ENCODE data around the gene FBXL15. TPM values are rescaled to one million over a fixed set of nuclear protein-coding genes. Genes with fewer than 3 reads are reported as not detected.
"Not testable (repeated sequence)": the region's sequence is repeated elsewhere in the genome, so short reads cannot be mapped to it uniquely, and the experiment has no call there.

FBXL15 gene
- polyA plus RNA-seq, 1 experiment, result 7.5 TPM

DNA sequence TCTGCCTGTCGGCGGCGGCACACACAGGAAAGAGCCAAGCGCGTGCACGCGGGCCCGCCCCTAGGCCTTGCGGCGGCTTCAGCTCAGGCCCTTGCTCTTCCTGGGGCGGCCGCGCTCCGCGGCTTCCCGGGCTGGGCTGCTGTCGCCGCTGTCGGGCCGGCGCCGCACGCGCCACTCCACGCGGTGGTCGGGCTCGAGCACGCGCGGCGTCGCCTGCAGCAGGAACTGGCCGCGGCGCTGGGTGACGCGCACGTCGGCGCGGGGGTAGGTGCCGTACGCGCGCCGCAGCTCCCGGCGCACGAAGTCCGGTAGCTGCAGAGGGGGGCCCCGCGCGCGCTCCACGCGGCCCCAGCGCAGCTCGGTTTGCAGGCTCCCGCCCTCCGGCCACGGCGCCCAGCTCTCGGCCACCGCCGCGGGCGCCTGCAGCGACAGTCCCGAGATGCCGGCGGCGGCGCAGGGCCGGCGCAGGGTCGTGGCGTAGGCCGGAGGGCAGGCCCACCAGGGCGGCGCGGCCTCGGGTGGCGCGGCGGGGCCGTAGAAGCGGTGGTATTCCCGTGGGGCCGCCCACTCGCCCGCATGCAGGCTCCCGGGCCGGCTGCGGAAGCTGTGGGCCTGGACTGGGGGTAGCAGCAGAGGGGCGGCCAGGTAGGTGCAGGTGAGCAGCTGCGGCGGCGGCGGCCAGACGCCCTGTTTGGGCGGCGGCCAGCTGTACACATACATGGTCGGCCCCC, 29.9 kb downstream of the FBXL15 start:
- TF ChIP-seq, protein P1, sequence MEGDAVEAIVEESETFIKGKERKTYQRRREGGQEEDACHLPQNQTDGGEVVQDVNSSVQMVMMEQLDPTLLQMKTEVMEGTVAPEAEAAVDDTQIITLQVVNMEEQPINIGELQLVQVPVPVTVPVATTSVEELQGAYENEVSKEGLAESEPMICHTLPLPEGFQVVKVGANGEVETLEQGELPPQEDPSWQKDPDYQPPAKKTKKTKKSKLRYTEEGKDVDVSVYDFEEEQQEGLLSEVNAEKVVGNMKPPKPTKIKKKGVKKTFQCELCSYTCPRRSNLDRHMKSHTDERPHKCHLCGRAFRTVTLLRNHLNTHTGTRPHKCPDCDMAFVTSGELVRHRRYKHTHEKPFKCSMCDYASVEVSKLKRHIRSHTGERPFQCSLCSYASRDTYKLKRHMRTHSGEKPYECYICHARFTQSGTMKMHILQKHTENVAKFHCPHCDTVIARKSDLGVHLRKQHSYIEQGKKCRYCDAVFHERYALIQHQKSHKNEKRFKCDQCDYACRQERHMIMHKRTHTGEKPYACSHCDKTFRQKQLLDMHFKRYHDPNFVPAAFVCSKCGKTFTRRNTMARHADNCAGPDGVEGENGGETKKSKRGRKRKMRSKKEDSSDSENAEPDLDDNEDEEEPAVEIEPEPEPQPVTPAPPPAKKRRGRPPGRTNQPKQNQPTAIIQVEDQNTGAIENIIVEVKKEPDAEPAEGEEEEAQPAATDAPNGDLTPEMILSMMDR (IDR thresholded peaks at IDR 0.05; ENCODE audit: insufficient read depth, low read depth, low read length), result no peak
- Histone ChIP-seq H3K27me3 (ENCODE audit: control insufficient read depth, insufficient read depth, low read length) (no peaks in the 10 kb centered on the region), H3K36me3 (ENCODE audit: control insufficient read depth, insufficient read depth, low read length) (no peaks in the 10 kb centered on the region), H3K4me3 (ENCODE audit: low read depth, low read length) (peak overlapping the region; percentile 72)
- CTCF ChIA-PET, result interaction anchor here (0.9 to 1.7 kb wide), 6 partner anchors 10 to 221 kb away, joined by 3 to 5 read pairs (median 3); partner anchors contain the start of gene FBXL15
- POLR2A ChIA-PET, result interaction anchor here (0.6 kb wide), 1 partner anchor 155 kb away, joined by 3 read pairs; no protein-coding TSS in a partner anchor
- no peak for DNase-seq (ENCODE audit: low read depth)

DNA sequence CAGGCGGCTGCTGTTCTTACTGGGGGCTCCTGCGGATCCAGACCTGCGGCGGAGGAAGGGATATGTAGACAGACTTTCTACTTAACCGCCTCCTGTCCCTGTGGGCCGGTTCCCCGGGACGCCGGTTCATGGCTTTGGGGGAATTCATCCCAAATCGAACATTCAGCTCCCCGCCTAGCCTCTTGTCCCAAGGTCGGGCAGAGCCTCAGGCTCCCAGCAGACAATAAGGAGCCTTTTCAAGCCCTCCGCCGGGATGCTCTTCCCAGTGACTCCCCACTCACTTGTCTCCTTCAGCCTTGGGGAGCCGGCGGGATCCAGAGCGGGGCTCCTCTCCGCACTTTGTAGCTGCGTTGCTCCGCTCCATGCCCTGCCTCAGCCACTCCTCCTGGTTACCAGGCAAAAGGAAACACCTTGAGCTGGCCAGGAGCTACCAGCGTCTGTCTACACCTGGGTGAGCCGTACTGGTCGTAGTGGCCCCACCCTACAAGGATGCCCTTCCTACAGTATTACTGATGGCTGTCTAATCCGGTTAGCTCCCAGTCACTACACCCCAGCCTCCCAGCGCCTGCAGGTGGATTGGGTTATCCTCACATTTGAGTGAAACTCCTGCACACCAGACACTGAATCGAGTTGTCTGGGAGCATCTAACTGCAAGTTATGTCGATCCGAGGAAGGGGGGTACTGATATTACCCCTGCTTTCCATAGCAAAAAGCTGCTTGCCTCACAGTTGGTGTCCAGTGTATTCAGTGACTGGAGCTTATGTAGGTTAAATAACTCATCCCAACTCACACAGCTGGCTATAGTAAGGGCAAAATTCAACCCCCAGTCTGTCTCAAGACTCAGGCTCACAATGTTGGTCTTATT, 30.7 kb downstream of the FBXL15 start, which contains the start of gene C10orf95:
Gene C10orf95 (minus strand): TSS at position 439 of the 865 bp plus-strand sequence. CDS start 450 bp downstream, outside the sequence.
- Histone ChIP-seq H3K36me3 (ENCODE audit: control insufficient read depth, insufficient read depth, low read length) (no peaks in the 10 kb centered on the region), H3K4me3 (ENCODE audit: low read depth, low read length) (peak within 1 kb of the TSS; percentile 72), H3K27me3 (ENCODE audit: control insufficient read depth, insufficient read depth, low read length) (no peaks in the 10 kb centered on the region)
- CTCF ChIA-PET, result interaction anchor here (0.6 to 1.8 kb wide), 7 partner anchors 9 to 222 kb away, joined by 3 to 7 read pairs (median 3); partner anchors contain the start of gene FBXL15
- POLR2A ChIA-PET, result interaction anchor here (0.6 kb wide), 1 partner anchor 155 kb away, joined by 3 read pairs; no protein-coding TSS in a partner anchor
- TF ChIP-seq, protein P1 (IDR thresholded peaks at IDR 0.05; ENCODE audit: insufficient read depth, low read depth, low read length), result no peak
- no peak for DNase-seq (ENCODE audit: low read depth)

DNA sequence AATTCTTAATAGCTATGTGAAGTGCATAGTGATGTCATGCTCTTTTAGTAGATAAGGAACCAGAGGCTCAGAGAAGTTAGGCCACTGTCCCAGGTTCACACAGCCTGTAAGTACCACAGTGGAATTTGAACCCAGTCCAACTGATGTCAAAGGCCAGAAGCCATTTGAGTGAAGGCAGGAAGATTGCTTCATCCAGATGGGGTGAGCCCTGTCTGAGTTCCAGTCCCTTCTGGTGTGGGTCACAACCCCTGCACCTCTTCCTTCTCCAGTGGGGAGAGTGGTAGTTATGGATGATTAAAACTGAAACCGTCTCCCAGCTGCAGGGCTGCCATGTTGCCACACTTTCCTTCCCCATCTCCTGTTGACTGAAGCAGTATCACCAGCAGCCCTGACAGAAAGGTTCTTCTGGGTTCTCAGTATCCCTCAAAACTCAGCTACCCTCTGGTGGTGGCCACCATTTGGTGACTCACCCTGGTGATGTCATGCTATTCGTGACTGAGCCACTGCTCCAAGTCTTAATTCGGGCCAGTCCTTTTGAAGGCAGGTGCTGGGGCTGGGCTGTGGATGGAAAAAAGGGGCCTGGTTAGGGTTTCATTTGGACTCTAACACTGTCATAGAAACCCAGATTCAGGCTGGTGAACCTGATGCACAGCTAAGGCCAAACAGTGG, 32.2 kb downstream of the FBXL15 start:
- CTCF ChIA-PET, result interaction anchor here (1.0 to 1.8 kb wide), 5 partner anchors 8 to 131 kb away, joined by 3 to 7 read pairs (median 5); no protein-coding TSS in a partner anchor
- TF ChIP-seq, protein P1 (IDR thresholded peaks at IDR 0.05; ENCODE audit: insufficient read depth, low read depth, low read length), result no peak
- POLR2A ChIA-PET, result interaction anchor here (0.6 kb wide), 1 partner anchor 28 kb away, joined by 4 read pairs; no protein-coding TSS in a partner anchor
- Histone ChIP-seq H3K27me3 (ENCODE audit: control insufficient read depth, insufficient read depth, low read length) (no peaks in the 10 kb centered on the region), H3K36me3 (ENCODE audit: control insufficient read depth, insufficient read depth, low read length) (no peaks in the 10 kb centered on the region), H3K4me3 (ENCODE audit: low read depth, low read length) (no peak overlapping the region)
- DNase-seq (ENCODE audit: low read depth), result peak; percentile 58

DNA sequence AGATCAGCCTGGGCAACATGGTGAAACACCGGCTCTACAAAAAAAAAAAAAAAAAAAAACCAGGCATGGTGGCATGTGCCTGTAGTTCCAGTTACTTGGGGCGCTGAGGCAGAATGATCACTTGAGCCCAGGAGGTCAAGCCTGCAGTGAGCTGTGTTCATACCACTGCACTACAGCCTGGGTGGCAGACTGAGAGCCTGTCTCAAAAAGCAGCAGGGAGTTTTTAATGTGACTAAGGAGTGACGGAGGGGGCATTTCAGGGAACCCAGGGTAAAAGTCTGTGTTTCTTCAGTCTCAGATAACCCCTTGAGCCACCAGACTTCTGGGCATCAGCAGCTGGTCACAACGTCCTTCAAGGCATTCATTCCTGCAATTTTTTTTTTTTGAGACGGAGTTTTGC, 32.9 kb downstream of the FBXL15 start:
- no peaks in the 10 kb centered on the region for H3K36me3 ChIP-seq (ENCODE audit: control insufficient read depth, insufficient read depth, low read length)
- no peaks in the 10 kb centered on the region for H3K27me3 ChIP-seq (ENCODE audit: control insufficient read depth, insufficient read depth, low read length)
- ChIA-PET CTCF (interaction anchor here (0.9 to 1.6 kb wide), 4 partner anchors 25 to 130 kb away, joined by 4 to 6 read pairs (median 5); no protein-coding TSS in a partner anchor), POLR2A (interaction anchor here (0.6 kb wide), 1 partner anchor 140 kb away, joined by 4 read pairs; no protein-coding TSS in a partner anchor)
- no peak for DNase-seq (ENCODE audit: low read depth)
- no peak overlapping the region for H3K4me3 ChIP-seq (ENCODE audit: low read depth, low read length)
- TF ChIP-seq, protein P1 (IDR thresholded peaks at IDR 0.05; ENCODE audit: insufficient read depth, low read depth, low read length), result no peak

DNA sequence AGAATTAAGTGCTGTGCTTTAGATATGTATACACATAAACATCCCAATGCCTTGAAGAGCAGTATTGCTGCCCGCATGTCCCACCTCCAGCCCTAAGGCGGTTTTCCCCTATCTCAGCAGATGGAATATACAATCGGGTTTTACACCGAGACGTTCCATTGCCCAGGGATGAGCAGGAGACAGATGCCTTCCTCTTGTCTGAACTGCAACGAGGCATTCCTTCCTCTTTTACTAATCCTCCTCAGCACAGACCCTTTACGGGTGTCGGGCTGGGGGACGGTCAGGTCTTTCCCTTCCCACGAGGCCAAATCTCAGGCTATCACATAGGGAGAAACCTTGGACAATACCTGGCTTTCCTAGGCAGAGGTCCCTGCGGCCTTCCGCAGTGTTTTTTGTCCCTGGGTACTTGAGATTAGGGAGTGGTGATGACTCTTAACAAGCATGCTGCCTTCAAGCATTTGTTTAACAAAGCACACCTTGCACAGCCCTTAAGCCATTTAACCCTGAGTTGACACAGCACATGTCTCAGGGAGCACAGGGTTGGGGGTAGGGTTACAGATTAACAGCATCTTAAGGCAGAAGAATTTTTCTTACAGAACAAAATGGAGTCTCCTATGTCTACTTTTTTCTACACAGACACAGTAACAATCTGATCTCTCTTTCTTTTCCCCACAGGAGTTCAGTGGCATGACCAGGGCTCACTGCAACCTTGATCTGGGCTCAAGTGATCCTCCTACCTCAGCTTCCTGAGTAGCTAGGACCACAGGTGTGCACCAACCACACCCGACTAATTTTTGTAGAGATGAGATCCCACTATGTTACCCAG, 34.2 kb downstream of the FBXL15 start:
- CTCF ChIA-PET; H3K36me3 ChIP-seq (ENCODE audit: control insufficient read depth, insufficient read depth, low read length); POLR2A ChIA-PET; DNase-seq (ENCODE audit: low read depth); H3K4me3 ChIP-seq (ENCODE audit: low read depth, low read length); H3K27me3 ChIP-seq (ENCODE audit: control insufficient read depth, insufficient read depth, low read length): not testable (repeated sequence)
